ENCODE data around the gene DNAI4.

GRCh38 chr1:66944330-66945274 is 19.9 kb upstream of the DNAI4 start:
- TF ChIP-seq CTCF (IDR thresholded peaks at IDR 0.05; ENCODE audit: low read depth, low read length) (no peak), EZH2phosphoT487 (IDR thresholded peaks at IDR 0.05; ENCODE audit: low read depth) (no peak)

All from OCI-LY3 (cell line).